Body of pancreas (tissue), 4 donors: ENCODE results near the gene PKIB.

Experiments
- CTCF ChIP-seq, 7 experiments: fragments of 450-650 bp in 4 of 7; fragments of 200-600 bp in 3 of 7; sonication (generic) in 3 of 7; IDR thresholded peaks; one replicate each; pipeline ENCODE4 v1.5.1; 2016 to 2019; ENCODE audit warnings: antibody characterized with exemption in 7 of 7
- POLR2A ChIP-seq, 3 donors: fragments of 450-650 bp; IDR thresholded peaks; one replicate each; pipeline ENCODE4 v1.6.1; 2016; ENCODE audit warnings: antibody characterized with exemption in 3 of 3, mild to moderate bottlenecking in 2 of 3

DNA sequence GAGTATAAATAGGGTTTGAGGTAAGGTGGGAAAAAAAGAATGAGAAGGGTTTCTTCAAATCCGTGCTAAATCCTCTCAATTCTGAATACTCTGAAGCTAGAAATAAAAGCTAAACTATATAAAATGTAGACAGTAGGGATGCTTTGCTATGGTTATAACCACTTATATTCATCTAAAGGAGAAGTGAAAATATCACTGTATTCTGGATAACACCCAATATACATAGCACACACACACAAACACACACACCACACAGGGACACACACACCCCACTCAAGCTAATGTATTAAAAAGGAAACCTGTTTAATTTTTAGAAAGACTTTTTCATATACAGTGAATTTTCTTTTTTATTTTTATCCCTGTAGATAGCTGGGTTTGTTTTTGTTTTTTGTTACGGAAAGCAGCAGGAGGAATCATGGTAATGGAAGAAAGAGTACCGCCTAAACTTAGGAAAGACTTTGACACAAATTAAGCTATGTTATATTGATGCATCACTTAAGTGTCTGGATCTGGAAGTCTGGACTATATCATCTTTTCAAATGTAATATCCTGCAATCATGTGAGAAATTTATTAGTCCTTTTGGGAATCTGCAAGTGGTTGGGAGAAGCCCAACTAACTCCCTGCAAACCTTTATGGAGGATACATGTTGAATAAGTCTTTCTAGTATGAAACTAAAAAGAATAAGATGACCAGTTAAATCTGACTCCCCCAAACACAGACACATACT lies 100.9 kb downstream of the PKIB start:
- TF ChIP-seq CTCF (IDR thresholded peaks at IDR 0.05) = no peak
- no peak for TF ChIP-seq POLR2A (IDR thresholded peaks at IDR 0.05)
